ENCODE results near the gene UTP20.
A peak's percentile ranks its signal among the peaks of the same experiment; 100 is the strongest.

Gene UTP20

DNA sequence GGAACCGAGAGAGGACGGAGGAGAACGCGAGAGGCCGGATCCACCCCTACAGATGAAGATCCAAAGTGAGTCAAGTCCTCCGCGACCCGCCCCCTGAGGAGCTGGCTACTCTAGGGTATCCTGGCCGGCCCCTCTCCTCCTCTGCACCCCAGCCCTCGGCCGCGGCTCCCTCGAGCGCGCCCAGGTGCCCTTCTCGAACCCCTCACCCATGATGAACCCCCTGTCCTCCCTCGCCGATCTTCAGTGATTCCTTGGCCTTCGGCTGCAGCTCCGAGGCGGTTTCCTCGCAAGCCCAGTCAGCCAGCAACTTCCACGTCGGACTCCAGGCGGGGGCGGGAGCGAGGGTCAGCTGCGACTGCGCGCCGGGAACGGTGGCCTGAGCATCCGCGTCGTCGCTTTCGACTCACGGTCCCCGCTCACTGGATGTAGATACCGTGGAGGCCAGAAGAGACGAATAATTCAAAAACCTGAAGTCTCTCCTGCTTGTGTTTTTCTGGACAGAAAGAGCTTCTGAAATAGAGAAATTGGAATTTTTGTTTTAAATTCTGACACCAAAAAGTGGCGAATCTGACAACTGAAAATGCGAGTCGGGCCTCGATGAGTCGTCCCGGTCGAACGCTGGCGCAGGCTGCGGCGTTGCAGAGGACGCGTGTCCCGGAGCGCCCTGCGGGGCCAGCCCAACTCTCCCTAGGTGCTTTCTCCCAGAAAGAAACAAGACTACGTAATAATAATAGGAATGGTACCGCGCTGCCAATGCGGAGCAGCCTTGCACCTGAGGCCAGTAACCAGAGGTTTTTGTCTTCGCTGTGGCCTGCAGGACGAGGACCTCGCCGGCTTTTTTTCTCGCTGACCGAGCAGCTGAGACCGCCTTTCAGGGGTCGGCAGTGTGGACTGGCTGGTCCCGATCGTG is 127.8 kb downstream of the UTP20 start, which contains the start of gene ARL1 (continued):
- TF ChIP-seq, protein P1, sequence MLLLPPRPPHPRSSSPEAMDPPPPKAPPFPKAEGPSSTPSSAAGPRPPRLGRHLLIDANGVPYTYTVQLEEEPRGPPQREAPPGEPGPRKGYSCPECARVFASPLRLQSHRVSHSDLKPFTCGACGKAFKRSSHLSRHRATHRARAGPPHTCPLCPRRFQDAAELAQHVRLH (tag by site-specific recombination; IDR thresholded peaks at IDR 0.05), result peak; percentile 69; the same call in 1 of the 2 replicates
- TF ChIP-seq ZNF2 (tag by site-specific recombination; IDR thresholded peaks at IDR 0.05) (peak; percentile 88), GLIS1 (tag by site-specific recombination; IDR thresholded peaks at IDR 0.05) (peak; percentile 49; the same call in 1 of the 2 replicates), ZNF747 (tag by site-specific recombination; IDR thresholded peaks at IDR 0.05) (no peak), ZNF626 (tag by site-specific recombination; IDR thresholded peaks at IDR 0.05) (no peak), BCL11A (tag by site-specific recombination; IDR thresholded peaks at IDR 0.05; ENCODE audit: low read depth) (0 out of 2 replicates have a peak, but pooled peaks have one; percentile 25), ZNF394 (tag by site-specific recombination; IDR thresholded peaks at IDR 0.05; ENCODE audit: borderline replicate concordance) (peak; percentile 79), SP2 (tag by site-specific recombination; IDR thresholded peaks at IDR 0.05) (peak; percentile 75), IKZF3 (tag by site-specific recombination; IDR thresholded peaks at IDR 0.05) (peak; percentile 35; the same call in 1 of the 2 replicates), ZNF16 (tag by site-specific recombination; IDR thresholded peaks at IDR 0.05; ENCODE audit: low read depth) (no peak), ZNF324 (tag by site-specific recombination; IDR thresholded peaks at IDR 0.05) (0 out of 2 replicates have a peak, but pooled peaks have one; percentile 61), ZFP37 (tag by site-specific recombination; IDR thresholded peaks at IDR 0.05) (0 out of 2 replicates have a peak, but pooled peaks have one; percentile 46), ZNF623 (tag by site-specific recombination; IDR thresholded peaks at IDR 0.05) (no peak), ZNF610 (tag by site-specific recombination; IDR thresholded peaks at IDR 0.05; ENCODE audit: borderline replicate concordance) (0 out of 2 replicates have a peak, but pooled peaks have one; percentile 32), KLF8 (tag by site-specific recombination; IDR thresholded peaks at IDR 0.05) (peak; percentile 84), ZNF23 (tag by site-specific recombination; IDR thresholded peaks at IDR 0.05; ENCODE audit: borderline replicate concordance) (no peak), SP7 (tag by site-specific recombination; IDR thresholded peaks at IDR 0.05) (peak; percentile 77), ZNF10 (tag by site-specific recombination; IDR thresholded peaks at IDR 0.05) (peak; percentile 52; the same call in 1 of the 2 replicates), ZNF677 (tag by site-specific recombination; IDR thresholded peaks at IDR 0.05) (no peak), ZNF146 (tag by site-specific recombination; IDR thresholded peaks at IDR 0.05) (0 out of 2 replicates have a peak, but pooled peaks have one; percentile 23), ZNF768 (tag by site-specific recombination; IDR thresholded peaks at IDR 0.05) (no peak), ZNF350 (tag by site-specific recombination; IDR thresholded peaks at IDR 0.05) (no peak), ZNF791 (tag by site-specific recombination; IDR thresholded peaks at IDR 0.05) (no peak)
- TF ChIP-seq, protein P2, sequence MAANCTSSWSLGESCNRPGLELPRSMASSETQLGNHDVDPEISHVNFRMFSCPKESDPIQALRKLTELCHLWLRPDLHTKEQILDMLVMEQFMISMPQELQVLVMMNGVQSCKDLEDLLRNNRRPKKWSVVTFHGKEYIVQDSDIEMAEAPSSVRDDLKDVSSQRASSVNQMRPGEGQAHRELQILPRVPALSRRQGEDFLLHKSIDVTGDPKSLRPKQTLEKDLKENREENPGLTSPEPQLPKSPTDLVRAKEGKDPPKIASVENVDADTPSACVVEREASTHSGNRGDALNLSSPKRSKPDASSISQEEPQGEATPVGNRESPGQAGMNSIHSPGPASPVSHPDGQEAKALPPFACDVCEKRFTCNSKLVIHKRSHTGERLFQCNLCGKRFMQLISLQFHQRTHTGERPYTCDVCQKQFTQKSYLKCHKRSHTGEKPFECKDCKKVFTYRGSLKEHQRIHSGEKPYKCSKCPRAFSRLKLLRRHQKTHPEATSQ (tag by site-specific recombination; IDR thresholded peaks at IDR 0.05), result 0 out of 2 replicates have a peak, but pooled peaks have one; percentile 10
- TF ChIP-seq, protein P3, sequence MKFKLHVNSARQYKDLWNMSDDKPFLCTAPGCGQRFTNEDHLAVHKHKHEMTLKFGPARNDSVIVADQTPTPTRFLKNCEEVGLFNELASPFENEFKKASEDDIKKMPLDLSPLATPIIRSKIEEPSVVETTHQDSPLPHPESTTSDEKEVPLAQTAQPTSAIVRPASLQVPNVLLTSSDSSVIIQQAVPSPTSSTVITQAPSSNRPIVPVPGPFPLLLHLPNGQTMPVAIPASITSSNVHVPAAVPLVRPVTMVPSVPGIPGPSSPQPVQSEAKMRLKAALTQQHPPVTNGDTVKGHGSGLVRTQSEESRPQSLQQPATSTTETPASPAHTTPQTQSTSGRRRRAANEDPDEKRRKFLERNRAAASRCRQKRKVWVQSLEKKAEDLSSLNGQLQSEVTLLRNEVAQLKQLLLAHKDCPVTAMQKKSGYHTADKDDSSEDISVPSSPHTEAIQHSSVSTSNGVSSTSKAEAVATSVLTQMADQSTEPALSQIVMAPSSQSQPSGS (tag by site-specific recombination; IDR thresholded peaks at IDR 0.05; ENCODE audit: low read depth), result peak; percentile 30; the same call in 1 of the 2 replicates
- TF ChIP-seq, protein P4, sequence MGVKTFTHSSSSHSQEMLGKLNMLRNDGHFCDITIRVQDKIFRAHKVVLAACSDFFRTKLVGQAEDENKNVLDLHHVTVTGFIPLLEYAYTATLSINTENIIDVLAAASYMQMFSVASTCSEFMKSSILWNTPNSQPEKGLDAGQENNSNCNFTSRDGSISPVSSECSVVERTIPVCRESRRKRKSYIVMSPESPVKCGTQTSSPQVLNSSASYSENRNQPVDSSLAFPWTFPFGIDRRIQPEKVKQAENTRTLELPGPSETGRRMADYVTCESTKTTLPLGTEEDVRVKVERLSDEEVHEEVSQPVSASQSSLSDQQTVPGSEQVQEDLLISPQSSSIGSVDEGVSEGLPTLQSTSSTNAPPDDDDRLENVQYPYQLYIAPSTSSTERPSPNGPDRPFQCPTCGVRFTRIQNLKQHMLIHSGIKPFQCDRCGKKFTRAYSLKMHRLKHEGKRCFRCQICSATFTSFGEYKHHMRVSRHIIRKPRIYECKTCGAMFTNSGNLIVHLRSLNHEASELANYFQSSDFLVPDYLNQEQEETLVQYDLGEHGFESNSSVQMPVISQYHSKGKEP (tag by site-specific recombination; IDR thresholded peaks at IDR 0.05), result peak; percentile 84
- TF ChIP-seq, protein P5, sequence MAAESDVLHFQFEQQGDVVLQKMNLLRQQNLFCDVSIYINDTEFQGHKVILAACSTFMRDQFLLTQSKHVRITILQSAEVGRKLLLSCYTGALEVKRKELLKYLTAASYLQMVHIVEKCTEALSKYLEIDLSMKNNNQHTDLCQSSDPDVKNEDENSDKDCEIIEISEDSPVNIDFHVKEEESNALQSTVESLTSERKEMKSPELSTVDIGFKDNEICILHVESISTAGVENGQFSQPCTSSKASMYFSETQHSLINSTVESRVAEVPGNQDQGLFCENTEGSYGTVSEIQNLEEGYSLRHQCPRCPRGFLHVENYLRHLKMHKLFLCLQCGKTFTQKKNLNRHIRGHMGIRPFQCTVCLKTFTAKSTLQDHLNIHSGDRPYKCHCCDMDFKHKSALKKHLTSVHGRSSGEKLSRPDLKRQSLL (tag by site-specific recombination; IDR thresholded peaks at IDR 0.05), result peak; percentile 33; the same call in 1 of the 2 replicates
- TF ChIP-seq, protein P6, sequence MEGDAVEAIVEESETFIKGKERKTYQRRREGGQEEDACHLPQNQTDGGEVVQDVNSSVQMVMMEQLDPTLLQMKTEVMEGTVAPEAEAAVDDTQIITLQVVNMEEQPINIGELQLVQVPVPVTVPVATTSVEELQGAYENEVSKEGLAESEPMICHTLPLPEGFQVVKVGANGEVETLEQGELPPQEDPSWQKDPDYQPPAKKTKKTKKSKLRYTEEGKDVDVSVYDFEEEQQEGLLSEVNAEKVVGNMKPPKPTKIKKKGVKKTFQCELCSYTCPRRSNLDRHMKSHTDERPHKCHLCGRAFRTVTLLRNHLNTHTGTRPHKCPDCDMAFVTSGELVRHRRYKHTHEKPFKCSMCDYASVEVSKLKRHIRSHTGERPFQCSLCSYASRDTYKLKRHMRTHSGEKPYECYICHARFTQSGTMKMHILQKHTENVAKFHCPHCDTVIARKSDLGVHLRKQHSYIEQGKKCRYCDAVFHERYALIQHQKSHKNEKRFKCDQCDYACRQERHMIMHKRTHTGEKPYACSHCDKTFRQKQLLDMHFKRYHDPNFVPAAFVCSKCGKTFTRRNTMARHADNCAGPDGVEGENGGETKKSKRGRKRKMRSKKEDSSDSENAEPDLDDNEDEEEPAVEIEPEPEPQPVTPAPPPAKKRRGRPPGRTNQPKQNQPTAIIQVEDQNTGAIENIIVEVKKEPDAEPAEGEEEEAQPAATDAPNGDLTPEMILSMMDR (tag by site-specific recombination; IDR thresholded peaks at IDR 0.05), result peak; percentile 40; the same call in 1 of the 2 replicates
- TF ChIP-seq, protein P7, sequence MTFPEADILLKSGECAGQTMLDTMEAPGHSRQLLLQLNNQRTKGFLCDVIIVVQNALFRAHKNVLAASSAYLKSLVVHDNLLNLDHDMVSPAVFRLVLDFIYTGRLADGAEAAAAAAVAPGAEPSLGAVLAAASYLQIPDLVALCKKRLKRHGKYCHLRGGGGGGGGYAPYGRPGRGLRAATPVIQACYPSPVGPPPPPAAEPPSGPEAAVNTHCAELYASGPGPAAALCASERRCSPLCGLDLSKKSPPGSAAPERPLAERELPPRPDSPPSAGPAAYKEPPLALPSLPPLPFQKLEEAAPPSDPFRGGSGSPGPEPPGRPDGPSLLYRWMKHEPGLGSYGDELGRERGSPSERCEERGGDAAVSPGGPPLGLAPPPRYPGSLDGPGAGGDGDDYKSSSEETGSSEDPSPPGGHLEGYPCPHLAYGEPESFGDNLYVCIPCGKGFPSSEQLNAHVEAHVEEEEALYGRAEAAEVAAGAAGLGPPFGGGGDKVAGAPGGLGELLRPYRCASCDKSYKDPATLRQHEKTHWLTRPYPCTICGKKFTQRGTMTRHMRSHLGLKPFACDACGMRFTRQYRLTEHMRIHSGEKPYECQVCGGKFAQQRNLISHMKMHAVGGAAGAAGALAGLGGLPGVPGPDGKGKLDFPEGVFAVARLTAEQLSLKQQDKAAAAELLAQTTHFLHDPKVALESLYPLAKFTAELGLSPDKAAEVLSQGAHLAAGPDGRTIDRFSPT (tag by site-specific recombination; IDR thresholded peaks at IDR 0.05), result no peak

Data from HEK293 (cell line).